HEK293 (cell line): ENCODE results near the gene KRTAP20-4.

Source experiments
- CTCF ChIA-PET: fragments of 350-600 bp; formaldehyde crosslinking; extraction: SDS; loops from one replicate; lab custom pipeline; 2021; ENCODE audit warnings: antibody characterized with exemption; lab: Yijun Ruan, JAX
- POLR2A ChIA-PET: fragments of 300-600 bp; formaldehyde crosslinking; extraction: SDS; loops from one replicate; lab custom pipeline; 2020; ENCODE audit warnings: antibody characterized with exemption, inconsistent platforms; lab: Yijun Ruan, JAX
- H3K27ac ChIP-seq: fragments of 200-500 bp; sonication (Bioruptor generic); 2 replicates; pipeline ENCODE4 v1.5.1; 2014; ENCODE audit warnings: low read depth, low read length, control low read depth, inconsistent platforms; ENCODE audit errors: extremely low read depth
- H3K36me3 ChIP-seq, 2 experiments: fragments of 200-500 bp in 1 of 2; sonication (Bioruptor generic) in 1 of 2; 1 replicate in 1 of 2; 2 replicates in 1 of 2; pipeline ENCODE4 v1.5.1; 2014 to 2017; ENCODE audit warnings: inconsistent platforms in 2 of 2, low read length in 2 of 2; ENCODE audit not compliant: control insufficient read depth in 2 of 2, insufficient read depth in 1 of 2
- H3K4me1 ChIP-seq: fragments of 200-500 bp; sonication (Bioruptor generic); 2 replicates; pipeline ENCODE4 v1.5.1; 2014; ENCODE audit warnings: mild to moderate bottlenecking, low read length, inconsistent platforms; ENCODE audit not compliant: control insufficient read depth, insufficient read depth
- H3K4me3 ChIP-seq: 2 replicates; pipeline ENCODE4 v1.5.1; 2011; ENCODE audit warnings: low read depth, mild to moderate bottlenecking, control low read depth, low read length, moderate library complexity
- H3K9me3 ChIP-seq: fragments of 200-500 bp; sonication (Bioruptor generic); 2 replicates; pipeline ENCODE4 v1.5.1; 2014; ENCODE audit warnings: low read depth, low read length, inconsistent platforms; ENCODE audit not compliant: control insufficient read depth, insufficient read depth
- HIC1 ChIP-seq: fragments of 450-650 bp; formaldehyde crosslinking; IDR thresholded peaks from 2 replicates; pipeline ENCODE4 v1.5.1; 2016; ENCODE audit warnings: missing biosample characterization, missing genetic modification characterization
- KLF8 ChIP-seq: fragments of 450-650 bp; formaldehyde crosslinking; IDR thresholded peaks from 2 replicates; pipeline ENCODE4 v1.5.1; 2016; ENCODE audit warnings: missing biosample characterization, missing genetic modification characterization
- KLF9 ChIP-seq: fragments of 450-650 bp; formaldehyde crosslinking; IDR thresholded peaks from 2 replicates; pipeline ENCODE4 v1.5.1; 2016; ENCODE audit warnings: missing biosample characterization, missing genetic modification characterization, low read depth
- PBX3 ChIP-seq: sonication (generic); formaldehyde crosslinking; IDR thresholded peaks from 2 replicates; pipeline ENCODE4 v1.8.1; 2022; ENCODE audit warnings: mild to moderate bottlenecking, moderate library complexity, missing genetic modification reagents
- SCRT1 ChIP-seq: fragments of 450-650 bp; formaldehyde crosslinking; IDR thresholded peaks from 2 replicates; pipeline ENCODE4 v1.5.1; 2016; ENCODE audit warnings: missing biosample characterization, missing genetic modification characterization, borderline replicate concordance
- SCRT2 ChIP-seq: fragments of 450-650 bp; formaldehyde crosslinking; IDR thresholded peaks from 2 replicates; pipeline ENCODE4 v1.5.1; 2016; ENCODE audit warnings: missing biosample characterization, missing genetic modification characterization
- SP3 ChIP-seq: fragments of 450-650 bp; formaldehyde crosslinking; IDR thresholded peaks from 2 replicates; pipeline ENCODE4 v1.5.1; 2016; ENCODE audit warnings: missing biosample characterization, missing genetic modification characterization
- ZBTB7A ChIP-seq: fragments of 450-650 bp; formaldehyde crosslinking; IDR thresholded peaks from 2 replicates; pipeline ENCODE4 v1.5.1; 2016; ENCODE audit warnings: low read depth, missing biosample characterization, missing genetic modification characterization
- ZNF10 ChIP-seq: fragments of 450-650 bp; formaldehyde crosslinking; IDR thresholded peaks from 2 replicates; pipeline ENCODE4 v1.5.1; 2017; ENCODE audit warnings: missing biosample characterization, missing genetic modification characterization
- ZNF133 ChIP-seq: fragments of 450-650 bp; formaldehyde crosslinking; IDR thresholded peaks from 2 replicates; pipeline ENCODE4 v1.5.1; 2016; ENCODE audit warnings: missing biosample characterization, missing genetic modification characterization
- ZNF169 ChIP-seq: fragments of 450-650 bp; formaldehyde crosslinking; IDR thresholded peaks from 2 replicates; pipeline ENCODE4 v1.5.1; 2016; ENCODE audit warnings: missing biosample characterization, missing genetic modification characterization
- ZNF2 ChIP-seq: fragments of 450-650 bp; formaldehyde crosslinking; IDR thresholded peaks from 2 replicates; pipeline ENCODE4 v1.5.1; 2016; ENCODE audit warnings: missing biosample characterization, missing genetic modification characterization
- ZNF23 ChIP-seq: fragments of 450-650 bp; formaldehyde crosslinking; IDR thresholded peaks from 2 replicates; pipeline ENCODE4 v1.5.1; 2016; ENCODE audit warnings: missing biosample characterization, missing genetic modification characterization, borderline replicate concordance
- ZNF549 ChIP-seq: fragments of 450-650 bp; IDR thresholded peaks from 2 replicates; pipeline ENCODE4 v1.5.1; 2018; ENCODE audit warnings: missing biosample characterization, missing genetic modification characterization, mild to moderate bottlenecking, inconsistent platforms, moderate library complexity
- ZNF639 ChIP-seq: fragments of 450-650 bp; formaldehyde crosslinking; IDR thresholded peaks from 2 replicates; pipeline ENCODE4 v1.5.1; 2016; ENCODE audit warnings: missing biosample characterization, missing genetic modification characterization
- ZNF677 ChIP-seq: fragments of 450-650 bp; IDR thresholded peaks from 2 replicates; pipeline ENCODE4 v1.5.0; 2018; ENCODE audit warnings: missing biosample characterization, mild to moderate bottlenecking, missing genetic modification characterization, moderate library complexity
- TF ChIP-seq, protein P1 (sequence below): fragments of 450-650 bp; formaldehyde crosslinking; IDR thresholded peaks from 2 replicates; pipeline ENCODE4 v1.5.1; 2016; ENCODE audit warnings: missing biosample characterization, missing genetic modification characterization
- TF ChIP-seq, protein P2 (sequence below): fragments of 450-650 bp; formaldehyde crosslinking; IDR thresholded peaks from 2 replicates; pipeline ENCODE4 v1.5.1; 2016; ENCODE audit warnings: missing biosample characterization, missing genetic modification characterization

Gene KRTAP20-4

DNA sequence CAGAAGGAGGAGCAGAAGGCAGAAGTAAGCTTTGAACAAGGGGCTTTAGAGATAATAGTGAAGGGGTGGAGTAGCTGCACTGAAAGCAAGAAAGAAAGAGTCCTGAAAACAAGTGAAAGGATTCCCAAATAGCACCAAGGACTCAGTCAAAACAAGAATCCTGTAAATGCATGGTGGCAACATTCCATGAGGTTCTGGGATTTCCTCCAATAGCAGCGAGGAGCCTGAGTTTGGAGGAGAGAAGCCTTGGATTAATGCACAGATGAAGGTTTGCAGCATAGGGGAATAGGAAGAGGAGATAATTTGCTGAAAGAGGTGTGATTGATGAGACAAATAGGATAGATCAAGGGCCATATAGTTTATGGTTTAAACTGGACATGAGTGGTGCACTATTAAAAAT, 41.1 kb upstream of the KRTAP20-4 start:
- TF ChIP-seq ZNF549 (tag by site-specific recombination): no peak
- no peak for TF ChIP-seq KLF9 (tag by site-specific recombination)
- TF ChIP-seq, protein P1, sequence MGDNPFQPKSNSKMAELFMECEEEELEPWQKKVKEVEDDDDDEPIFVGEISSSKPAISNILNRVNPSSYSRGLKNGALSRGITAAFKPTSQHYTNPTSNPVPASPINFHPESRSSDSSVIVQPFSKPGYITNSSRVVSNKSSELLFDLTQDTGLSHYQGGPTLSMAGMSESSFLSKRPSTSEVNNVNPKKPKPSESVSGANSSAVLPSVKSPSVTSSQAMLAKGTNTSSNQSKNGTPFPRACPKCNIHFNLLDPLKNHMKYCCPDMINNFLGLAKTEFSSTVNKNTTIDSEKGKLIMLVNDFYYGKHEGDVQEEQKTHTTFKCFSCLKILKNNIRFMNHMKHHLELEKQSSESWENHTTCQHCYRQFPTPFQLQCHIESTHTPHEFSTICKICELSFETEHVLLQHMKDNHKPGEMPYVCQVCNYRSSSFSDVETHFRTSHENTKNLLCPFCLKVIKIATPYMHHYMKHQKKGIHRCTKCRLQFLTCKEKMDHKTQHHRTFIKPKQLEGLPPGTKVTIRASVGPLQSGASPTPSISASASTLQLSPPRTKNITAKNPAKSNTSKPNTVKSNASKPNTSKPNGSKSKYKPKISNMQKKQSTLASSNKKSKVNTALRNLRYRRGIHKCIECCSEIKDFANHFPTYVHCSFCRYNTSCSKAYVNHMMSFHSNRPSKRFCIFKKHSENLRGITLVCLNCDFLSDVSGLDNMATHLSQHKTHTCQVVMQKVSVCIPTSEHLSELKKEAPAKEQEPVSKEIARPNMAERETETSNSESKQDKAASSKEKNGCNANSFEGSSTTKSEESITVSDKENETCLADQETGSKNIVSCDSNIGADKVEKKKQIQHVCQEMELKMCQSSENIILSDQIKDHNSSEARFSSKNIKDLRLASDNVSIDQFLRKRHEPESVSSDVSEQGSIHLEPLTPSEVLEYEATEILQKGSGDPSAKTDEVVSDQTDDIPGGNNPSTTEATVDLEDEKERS (tag by site-specific recombination): no peak
- no peak for TF ChIP-seq ZNF133 (tag by site-specific recombination)
- no peak for TF ChIP-seq ZNF23
- TF ChIP-seq ZNF169 (tag by site-specific recombination): no peak
- no peak for TF ChIP-seq PBX3 (CRISPR knock-in tag)
- no peak for TF ChIP-seq ZNF10 (tag by site-specific recombination)
- TF ChIP-seq, protein P2, sequence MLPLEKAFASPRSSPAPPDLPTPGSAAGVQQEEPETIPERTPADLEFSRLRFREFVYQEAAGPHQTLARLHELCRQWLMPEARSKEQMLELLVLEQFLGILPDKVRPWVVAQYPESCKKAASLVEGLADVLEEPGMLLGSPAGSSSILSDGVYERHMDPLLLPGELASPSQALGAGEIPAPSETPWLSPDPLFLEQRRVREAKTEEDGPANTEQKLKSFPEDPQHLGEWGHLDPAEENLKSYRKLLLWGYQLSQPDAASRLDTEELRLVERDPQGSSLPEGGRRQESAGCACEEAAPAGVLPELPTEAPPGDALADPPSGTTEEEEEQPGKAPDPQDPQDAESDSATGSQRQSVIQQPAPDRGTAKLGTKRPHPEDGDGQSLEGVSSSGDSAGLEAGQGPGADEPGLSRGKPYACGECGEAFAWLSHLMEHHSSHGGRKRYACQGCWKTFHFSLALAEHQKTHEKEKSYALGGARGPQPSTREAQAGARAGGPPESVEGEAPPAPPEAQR (tag by site-specific recombination): no peak
- TF ChIP-seq ZNF639 (tag by site-specific recombination): no peak
- no peak for TF ChIP-seq ZNF2 (tag by site-specific recombination)
- TF ChIP-seq SCRT1 (tag by site-specific recombination): no peak
- no peak for TF ChIP-seq SP3 (tag by site-specific recombination)
- TF ChIP-seq KLF8 (tag by site-specific recombination): no peak
- TF ChIP-seq ZNF677 (tag by site-specific recombination): no peak
- TF ChIP-seq SCRT2 (tag by site-specific recombination): no peak
- no peak for TF ChIP-seq HIC1
- TF ChIP-seq ZBTB7A: no peak
- POLR2A ChIA-PET: no interaction called here
- Histone ChIP-seq H3K4me1 (no peaks in the 10 kb centered on the region), H3K9me3 (no peaks in the 10 kb centered on the region), H3K27ac (no peak overlapping the region), H3K36me3 (no peaks in the 10 kb centered on the region), H3K4me3 (no peak overlapping the region)
- CTCF ChIA-PET: no interaction called here
